Spinal cord (tissue), 10 donors: Measurements from ENCODE around the gene WDR4. TPM values are rescaled to one million over a fixed set of nuclear protein-coding genes. Genes with fewer than 3 reads are reported as not detected.
A peak's percentile ranks its signal among the peaks of the same experiment; 100 is the strongest.
"Not testable (repeated sequence)": the region's sequence is repeated elsewhere in the genome, so short reads cannot be mapped to it uniquely, and the experiment has no call there.

Source experiments
- DNase-seq, 6 donors: peaks; one replicate each; pipeline versions ENCODE4 v3.0.0 to v3.0.0-alpha.2; 2013 to 2015; ENCODE audit warnings: low spot score in 6 of 6, low read depth in 4 of 6
- H3K27ac ChIP-seq: one replicate; pipeline ENCODE4 v1.5.1; 2013; ENCODE audit warnings: low read depth, low read length, control low read depth
- H3K27me3 ChIP-seq: one replicate; pipeline ENCODE4 v1.6.1; 2013; ENCODE audit warnings: low read length; ENCODE audit not compliant: control insufficient read depth, insufficient read depth
- H3K36me3 ChIP-seq: one replicate; pipeline ENCODE4 v1.6.1; 2013; ENCODE audit warnings: low read length; ENCODE audit not compliant: control insufficient read depth, insufficient read depth
- H3K4me1 ChIP-seq: one replicate; pipeline ENCODE4 v1.6.1; 2013; ENCODE audit warnings: low read length; ENCODE audit not compliant: control insufficient read depth, insufficient read depth
- H3K4me3 ChIP-seq: one replicate; pipeline ENCODE4 v1.5.1; 2013; ENCODE audit warnings: low read depth, low read length, control low read depth
- H3K9me3 ChIP-seq: one replicate; pipeline ENCODE4 v1.6.1; 2013; ENCODE audit warnings: low read length; ENCODE audit not compliant: control insufficient read depth, insufficient read depth
- WGBS: methylation state at CpG from one replicate; pipeline ENCODE4 v1.1.5; 2013; ENCODE audit warnings: missing lambda C conversion rate; ENCODE audit not compliant: insufficient coverage; 5-methylcytosine and 5-hydroxymethylcytosine counted together
- polyA plus RNA-seq, 2 donors: library from polyadenylated mRNA; unstranded; fragments of 120-200 nt; gene quantifications; one replicate each; pipeline ENCODE4 v1.2.1, GENCODE V29; 2013; ENCODE audit not compliant: insufficient read length in 2 of 2
- total RNA-seq, 2 donors: library from RNA; depleted of rRNA in 1 of 2; stranded (reverse); fragments of 120-200 nt in 1 of 2; fragments of >200 nt in 1 of 2; gene quantifications; one replicate each; pipeline versions ENCODE4 v1.2.3 to v1.2.4, GENCODE V29; 2013 to 2014
- donor health status: healthy.

The WDR4 gene
- total and polyA plus RNA-seq, 4 donors = 7.7 to 16.3 (median 10.0) TPM

DNA sequence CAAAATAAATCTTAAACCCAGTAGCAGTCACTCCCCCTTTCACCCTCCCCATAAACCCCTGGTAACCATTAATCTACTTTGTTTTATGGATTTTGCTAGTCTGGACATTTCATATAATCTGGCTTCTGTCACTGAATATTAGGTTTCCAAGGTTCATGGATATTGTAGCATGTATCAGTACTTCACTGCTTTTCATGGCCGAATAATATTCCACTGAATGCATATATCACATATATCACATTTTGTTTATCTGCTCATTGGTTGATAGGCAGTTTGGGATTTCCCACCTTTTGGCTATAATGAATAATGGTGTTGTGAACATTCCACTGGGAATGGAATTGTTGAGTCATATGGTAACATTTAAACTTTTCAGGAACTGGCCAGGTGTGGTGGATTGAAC lies 4.6 kb upstream of the WDR4 start:
- Histone ChIP-seq H3K9me3 (no peaks in the 10 kb centered on the region), H3K36me3 (no peaks in the 10 kb centered on the region), H3K4me1 (peaks cover 6% of the 10 kb centered on the region), H3K27ac (no peak overlapping the region), H3K27me3 (no peaks in the 10 kb centered on the region), H3K4me3 (no peak overlapping the region)
- no peak for DNase-seq
- no CpG with 5 or more reads among the region's 1 CpG for WGBS

DNA sequence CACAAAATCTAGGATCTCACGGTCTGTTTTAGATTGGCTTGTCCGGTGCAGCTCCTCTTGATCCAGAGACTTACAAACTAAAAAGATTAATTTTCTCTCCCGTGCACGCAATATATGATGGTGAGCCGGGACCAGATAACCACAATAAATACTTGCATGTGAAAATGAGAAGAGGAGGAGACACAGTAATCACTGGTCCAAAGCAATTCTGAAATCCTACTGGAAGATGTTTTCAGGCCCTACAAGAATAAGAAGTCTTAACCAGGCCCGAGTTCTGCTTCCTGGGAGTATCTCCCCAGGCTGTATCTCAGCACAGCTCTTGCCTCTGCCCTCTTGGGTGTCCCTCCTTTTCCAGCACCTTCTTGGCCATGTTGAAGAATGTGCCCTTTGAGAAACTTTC lies 1.0 kb upstream of the WDR4 start:
- 94% methylated on average over 1 of the region's 6 CpGs for WGBS
- H3K27me3 ChIP-seq = no peaks in the 10 kb centered on the region
- H3K4me3 ChIP-seq = peak overlapping the region; percentile 93
- no peak overlapping the region for H3K27ac ChIP-seq
- peaks cover 9% of the 10 kb centered on the region for H3K4me1 ChIP-seq
- H3K9me3 ChIP-seq = no peaks in the 10 kb centered on the region
- no peak for DNase-seq
- peaks cover 13% of the 10 kb centered on the region for H3K36me3 ChIP-seq

DNA sequence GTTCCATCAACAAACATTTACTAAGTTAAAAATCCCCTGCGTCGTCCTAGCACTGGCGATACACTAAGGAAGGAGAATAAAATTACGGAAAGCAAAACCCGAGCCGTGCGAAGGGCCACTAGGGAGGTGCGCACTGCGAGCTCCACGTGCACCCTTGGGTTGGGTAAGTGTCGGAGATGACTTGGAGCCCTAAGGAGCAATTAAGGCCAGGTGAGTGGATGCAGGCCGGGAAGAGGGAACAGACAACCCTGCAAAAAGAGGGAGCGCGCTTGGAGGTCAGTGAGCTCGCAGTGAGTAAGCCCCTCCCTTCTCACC lies 704 bp downstream of the WDR4 start:
- DNase-seq = no peak
- Histone ChIP-seq H3K4me3 (peak overlapping the region; percentile 93), H3K36me3 (peaks cover 20% of the 10 kb centered on the region), H3K4me1 (peaks cover 9% of the 10 kb centered on the region), H3K9me3 (no peaks in the 10 kb centered on the region), H3K27me3 (no peaks in the 10 kb centered on the region), H3K27ac (peak overlapping the region; percentile 81)
- WGBS = 0% methylated on average over 10 of the region's 15 CpGs

DNA sequence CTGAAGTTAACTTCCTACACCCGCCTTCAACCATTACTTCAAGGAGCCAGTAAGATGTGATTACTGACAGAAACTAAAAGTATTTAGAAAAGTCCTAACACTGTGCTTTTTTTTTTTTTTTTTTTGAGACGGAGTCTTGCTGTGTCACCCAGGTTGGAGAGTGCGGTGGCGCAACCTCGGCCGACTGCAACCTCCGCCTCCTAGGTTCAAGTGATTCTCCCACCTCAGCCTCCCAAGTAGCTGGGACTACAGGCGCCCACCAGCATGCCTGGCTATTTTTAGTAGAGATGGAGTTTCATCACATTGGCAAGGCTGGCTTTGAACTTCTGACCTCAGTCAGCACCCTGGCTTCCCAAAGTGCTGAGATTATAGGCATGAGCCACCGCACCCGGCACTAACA lies 3.5 kb downstream of the WDR4 start:
- peaks cover 43% of the 10 kb centered on the region for H3K36me3 ChIP-seq
- H3K27ac ChIP-seq, H3K4me1 ChIP-seq, H3K4me3 ChIP-seq, H3K9me3 ChIP-seq, H3K27me3 ChIP-seq, DNase-seq: not testable (repeated sequence)
- WGBS = 100% methylated on average over 7 of the region's 10 CpGs

- Histone ChIP-seq H3K4me3 (no peak overlapping the region), H3K27me3 (no peaks in the 10 kb centered on the region), H3K36me3 (peaks cover 65% of the 10 kb centered on the region), H3K4me1 (no peaks in the 10 kb centered on the region), H3K27ac (no peak overlapping the region), H3K9me3 (no peaks in the 10 kb centered on the region)
- whole genome bisulfite sequencing = 97% methylated on average over 7 of the region's 7 CpGs
- DNase-seq = no peak
These were observed 6.2 kb downstream of the WDR4 start for GRCh38 chr21:42873096-42873495.

- no peaks in the 10 kb centered on the region for H3K9me3 ChIP-seq
- DNase-seq = no peak
- H3K36me3 ChIP-seq = peaks cover 76% of the 10 kb centered on the region
- no peak overlapping the region for H3K27ac ChIP-seq
- WGBS = 92% methylated on average over 10 of the region's 10 CpGs
- H3K27me3 ChIP-seq = no peaks in the 10 kb centered on the region
- H3K4me1 ChIP-seq = peaks cover 27% of the 10 kb centered on the region
- no peak overlapping the region for H3K4me3 ChIP-seq
These were observed 11.1 kb downstream of the WDR4 start for GRCh38 chr21:42868196-42868595.

DNA sequence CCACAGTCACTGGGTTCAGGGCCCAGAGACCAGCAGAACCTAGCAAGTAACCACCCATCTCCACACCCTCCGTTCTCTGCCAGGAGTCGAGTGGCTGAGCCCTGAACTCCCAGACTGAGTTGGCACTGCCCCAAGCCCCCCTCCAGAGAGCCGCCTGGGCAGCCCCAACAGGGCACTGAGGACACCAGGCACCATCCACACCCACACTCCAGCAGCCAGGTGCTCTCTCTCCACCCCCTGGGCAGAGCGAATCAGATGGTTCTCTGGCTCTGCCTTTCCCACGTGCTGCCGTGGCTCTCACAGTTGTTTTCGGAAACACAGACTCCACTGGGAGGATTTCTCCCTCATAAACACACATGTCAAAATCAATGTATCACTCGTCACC lies 13.6 kb downstream of the WDR4 start:
- peak in 2 of 6 donors; percentile 33 to 49 for DNase-seq
- Histone ChIP-seq H3K4me1 (peaks cover 46% of the 10 kb centered on the region), H3K36me3 (peaks cover 76% of the 10 kb centered on the region), H3K27ac (no peak overlapping the region), H3K9me3 (no peaks in the 10 kb centered on the region), H3K4me3 (no peak overlapping the region), H3K27me3 (no peaks in the 10 kb centered on the region)
- 65% methylated on average over 8 of the region's 8 CpGs for WGBS

DNA sequence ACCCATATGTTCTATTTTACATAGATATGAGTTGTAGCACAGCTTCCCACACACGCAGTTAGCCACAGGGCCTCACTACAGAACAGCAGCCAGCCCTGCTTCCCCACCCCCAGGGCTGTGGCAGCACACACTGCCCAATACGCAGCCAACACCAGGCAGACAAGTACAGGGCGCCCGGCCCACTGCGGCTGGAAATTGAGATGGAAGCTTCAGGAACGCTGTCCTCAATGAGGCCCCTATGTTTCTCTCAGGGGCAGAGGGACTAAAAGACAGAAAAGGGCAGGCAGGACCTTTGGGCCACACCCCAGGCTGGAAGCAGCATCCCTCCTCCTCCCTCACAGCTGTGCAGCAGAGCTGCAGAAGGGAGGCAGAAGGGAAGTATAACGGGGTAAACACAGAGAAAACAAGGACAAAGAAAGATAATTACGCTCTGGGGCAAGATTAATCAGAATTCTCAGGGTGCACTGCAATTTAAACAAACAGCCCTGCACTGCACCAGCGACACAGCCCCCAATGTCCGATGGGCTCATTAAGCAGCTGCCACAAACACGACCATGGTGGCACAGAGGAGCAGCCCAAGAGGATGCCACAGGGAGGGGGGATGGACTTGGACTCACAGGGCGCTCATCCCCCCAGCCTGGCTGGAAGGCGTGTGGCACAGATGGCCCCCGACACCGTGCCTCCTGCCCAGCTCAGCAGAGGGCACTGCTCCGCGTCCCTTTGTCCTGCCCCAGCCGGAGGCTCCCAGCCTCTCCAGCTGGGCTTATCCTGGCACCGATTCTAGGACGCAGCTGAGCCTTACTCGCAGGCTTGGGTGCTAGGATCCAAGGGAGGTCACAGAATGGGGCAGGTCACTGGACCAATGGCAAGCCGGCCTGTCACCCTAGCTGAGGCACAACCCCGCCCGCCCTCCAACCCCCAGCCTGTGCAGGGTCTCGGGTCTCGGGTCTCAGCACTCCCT lies 14.2 kb downstream of the WDR4 start:
- H3K27me3 ChIP-seq = no peaks in the 10 kb centered on the region
- WGBS = 57% methylated on average over 25 of the region's 26 CpGs
- DNase-seq = peak in 2 of 6 donors; percentile 60 to 89

DNA sequence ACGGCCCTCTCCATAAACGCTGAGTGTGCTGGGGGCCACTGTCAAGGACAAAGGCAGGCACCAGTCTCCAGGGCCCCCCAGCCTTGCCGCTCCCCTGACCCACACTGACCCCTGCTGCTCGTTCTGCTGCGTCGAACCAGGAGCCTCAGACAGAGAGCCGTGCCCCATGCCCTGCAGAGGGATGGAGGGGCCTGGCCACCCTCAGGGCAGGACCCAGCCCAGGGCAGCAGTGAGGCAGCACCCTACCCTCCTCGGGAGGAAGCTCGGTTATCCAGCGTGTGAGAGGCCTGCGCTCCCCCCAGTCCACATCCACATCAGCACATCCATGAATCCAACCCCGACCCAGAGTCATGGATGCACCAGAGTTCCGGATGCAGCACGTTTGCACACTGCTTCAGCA lies 15.1 kb downstream of the WDR4 start:
- Histone ChIP-seq H3K27me3 (no peaks in the 10 kb centered on the region), H3K36me3 (peaks cover 80% of the 10 kb centered on the region), H3K4me1 (peaks cover 52% of the 10 kb centered on the region), H3K4me3 (no peak overlapping the region), H3K9me3 (no peaks in the 10 kb centered on the region), H3K27ac (no peak overlapping the region)
- WGBS = 84% methylated on average over 14 of the region's 14 CpGs
- peak in 1 of 6 donors; percentile 30 for DNase-seq

More for the DNA sequence above, 14.2 kb downstream of the WDR4 start:
- H3K36me3 ChIP-seq = peaks cover 78% of the 10 kb centered on the region
- H3K4me3 ChIP-seq = no peak overlapping the region
- H3K4me1 ChIP-seq = peaks cover 52% of the 10 kb centered on the region
- H3K27ac ChIP-seq = peak overlapping the region; percentile 33
- no peaks in the 10 kb centered on the region for H3K9me3 ChIP-seq

- DNase-seq = no peak
- Histone ChIP-seq H3K9me3 (no peaks in the 10 kb centered on the region), H3K4me1 (peaks cover 52% of the 10 kb centered on the region), H3K36me3 (peaks cover 81% of the 10 kb centered on the region), H3K4me3 (no peak overlapping the region), H3K27ac (no peak overlapping the region), H3K27me3 (no peaks in the 10 kb centered on the region)
- WGBS = 91% methylated on average over 13 of the region's 13 CpGs
These were observed 15.9 kb downstream of the WDR4 start for GRCh38 chr21:42863504-42863870.
